OCI-LY7 (cell line): ENCODE data around the gene ERO1A. TPM values are rescaled to one million over a fixed set of nuclear protein-coding genes. Genes with fewer than 3 reads are reported as not detected.
A peak's percentile ranks its signal among the peaks of the same experiment; 100 is the strongest.

Experiments
- Bru-seq: library from RNA; stranded (reverse); fragments of 400-500 nt; gene quantifications from one replicate; lab custom pipeline; 2021; lab: Mats Ljungman, UMichigan
- BruChase-seq, 2 experiments: library from RNA; stranded (reverse); fragments of 400-500 nt; gene quantifications; one replicate each; lab custom pipeline; 2021; lab: Mats Ljungman, UMichigan
- BruUV-seq: library from RNA; stranded (reverse); fragments of 400-500 nt; replicated peaks from 2 replicates; lab custom pipeline; 2021; lab: Mats Ljungman, UMichigan
- CTCF ChIA-PET: fragments of 300-600 bp; sonication (Branson Sonifier 250); formaldehyde crosslinking; loops from one replicate; lab custom pipeline; 2022; ENCODE audit warnings: antibody characterized with exemption; ENCODE audit not compliant: unreplicated experiment; lab: Charles Lee
- POLR2A ChIA-PET: fragments of 300-600 bp; sonication (Branson Sonifier 250); formaldehyde crosslinking; loops from one replicate; lab custom pipeline; 2022; ENCODE audit warnings: antibody characterized with exemption; lab: Charles Lee
- DNase-seq: peaks from one replicate; pipeline ENCODE4 v3.0.0-alpha.2; 2015; ENCODE audit warnings: low spot score
- H2AFZ ChIP-seq: fragments of 200-600 bp; sonication (generic), shearing (Covaris generic); 2 replicates; pipeline ENCODE4 v1.6.1; 2014; ENCODE audit warnings: mild to moderate bottlenecking, antibody characterized with exemption, low read length, moderate library complexity
- H3K27ac ChIP-seq: fragments of 200-600 bp; sonication (generic); 2 replicates; pipeline ENCODE4 v1.5.1; 2014; ENCODE audit warnings: mixed run types, low read depth, mild to moderate bottlenecking, moderate library complexity, low read length, inconsistent platforms; ENCODE audit not compliant: poor library complexity, severe bottlenecking
- H3K36me3 ChIP-seq: fragments of 200-600 bp; sonication (generic); 2 replicates; pipeline ENCODE4 v1.6.1; 2014; ENCODE audit warnings: mild to moderate bottlenecking, antibody characterized with exemption, low read length, moderate library complexity, mixed read lengths; ENCODE audit not compliant: insufficient read depth
- H3K4me1 ChIP-seq: fragments of 200-600 bp; sonication (generic); 2 replicates; pipeline ENCODE4 v1.5.1; 2014; ENCODE audit warnings: mild to moderate bottlenecking, low read length; ENCODE audit not compliant: insufficient read depth, poor library complexity, severe bottlenecking
- H3K4me2 ChIP-seq: fragments of 200-600 bp; sonication (generic); 2 replicates; pipeline ENCODE4 v1.6.1; 2014; ENCODE audit warnings: mild to moderate bottlenecking, low read length
- H3K4me3 ChIP-seq: fragments of 200-600 bp; sonication (generic); 2 replicates; pipeline ENCODE4 v1.5.1; 2014; ENCODE audit warnings: mild to moderate bottlenecking, low read depth, low read length; ENCODE audit not compliant: poor library complexity, severe bottlenecking
- H3K79me2 ChIP-seq: fragments of 200-600 bp; sonication (generic); 2 replicates; pipeline ENCODE4 v1.6.1; 2016; ENCODE audit warnings: low read depth, mild to moderate bottlenecking, low read length, moderate library complexity, mixed read lengths; ENCODE audit not compliant: insufficient read depth
- H3K9me2 ChIP-seq: fragments of 200-600 bp; sonication (generic); 2 replicates; pipeline ENCODE4 v1.6.1; 2016; ENCODE audit warnings: mild to moderate bottlenecking, low read length, mixed read lengths; ENCODE audit not compliant: insufficient read depth
- H3K9me3 ChIP-seq: fragments of 200-600 bp; sonication (generic); 2 replicates; pipeline ENCODE4 v1.6.1; 2014; ENCODE audit warnings: mild to moderate bottlenecking, mixed run types, low read length, mixed read lengths
- H4K20me1 ChIP-seq: fragments of 200-600 bp; sonication (generic); 2 replicates; pipeline ENCODE4 v1.6.1; 2014; ENCODE audit warnings: mild to moderate bottlenecking, antibody characterized with exemption, low read length, moderate library complexity, mixed read lengths; ENCODE audit not compliant: insufficient read depth
- CTCF ChIP-seq: fragments of 200-600 bp; sonication (generic); conservative IDR thresholded peaks from 2 replicates; pipeline ENCODE4 v1.5.1; 2014; ENCODE audit warnings: mild to moderate bottlenecking, antibody characterized with exemption, low read length, moderate library complexity, mixed read lengths
- EZH2phosphoT487 ChIP-seq: fragments of 200-600 bp; sonication (generic); IDR thresholded peaks from 2 replicates; pipeline ENCODE4 v1.6.1; 2018; ENCODE audit warnings: low read depth, borderline replicate concordance, mild to moderate bottlenecking, mixed run types, antibody characterized with exemption, low read length, moderate library complexity, mixed read lengths
- intact Hi-C: fragments of 100-400 bp; cut with micrococcal nuclease; formaldehyde crosslinking; loops from one replicate; pipeline ENCODE4 v1.10.0; 2022; ENCODE audit not compliant: unreplicated experiment
- long read RNA-seq: library from polyadenylated mRNA; stranded (forward); transcript quantifications from one replicate; pipeline ENCODE4 v2.0.0, GENCODE V29; 2022
- total RNA-seq, 2 experiments: library from RNA; depleted of rRNA in 1 of 2; stranded (reverse); fragments of >200 nt in 1 of 2; shearing (Covaris generic) in 1 of 2; gene quantifications; 2 replicates each; pipeline ENCODE4 v1.2.3, GENCODE V29; 2014 to 2022

Gene ERO1A
- total RNA-seq (2014; rRNA removed; shearing (Covaris generic)) (35.2 and 43.7 TPM in 2 replicates), total RNA-seq (2022) (63.6 and 71.5 TPM in 2 replicates), Bru-seq, nascent RNA (percentile 85 among the genes with signal in this experiment), BruChase-seq, experiment 1, labeled RNA remaining after a 6-hour chase (percentile 88 among the genes with signal in this experiment), BruChase-seq, experiment 2, labeled RNA remaining after a 2-hour chase (percentile 87 among the genes with signal in this experiment)
- long read RNA-seq, partial matches to known transcripts: 3 of 20 reads
- long read RNA-seq, other reads (novel, unspliced or antisense): 17 of 20 reads

DNA sequence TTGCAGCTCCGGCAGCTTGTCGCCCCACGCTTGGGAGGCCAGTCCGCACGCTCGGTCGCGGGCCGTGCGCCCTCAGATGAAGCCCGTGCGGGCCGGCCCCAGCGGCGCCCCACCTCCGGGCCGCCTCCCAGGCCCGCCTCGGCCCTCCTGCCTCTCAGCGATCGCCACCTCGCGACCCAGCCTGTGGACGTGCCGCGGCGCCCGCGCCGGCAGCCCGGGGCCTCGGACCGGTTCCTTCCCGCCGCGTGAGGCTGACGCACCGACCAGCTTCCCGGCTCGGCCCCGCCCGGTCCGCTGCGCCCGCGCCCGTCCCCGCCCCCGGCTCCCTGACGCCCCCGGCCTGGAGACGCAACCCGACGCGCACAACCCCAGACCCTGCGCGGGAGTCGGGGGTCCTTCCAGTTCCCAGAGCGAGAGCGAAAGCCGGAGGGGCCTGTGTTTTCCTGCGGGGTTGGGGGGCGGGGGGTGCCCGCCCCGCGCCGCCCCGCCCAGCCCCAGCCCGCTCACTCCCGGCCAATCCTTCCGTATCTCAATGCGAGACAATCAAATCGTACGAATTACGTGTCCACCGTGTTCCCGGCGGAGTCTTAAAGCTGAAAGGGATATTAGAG lies at the start of gene ERO1A:
Gene ERO1A (minus strand): TSS at position 78 of the 611 bp plus-strand sequence. CDS start 77 bp downstream, at position 1.
- CTCF ChIA-PET: no interaction called here
- Histone ChIP-seq H3K9me3 (no peaks in the 10 kb centered on the region), H3K4me1 (peaks cover 34% of the 10 kb centered on the region), H3K4me2 (peak within 1 kb of the TSS; percentile 89), H3K27ac (peak within 1 kb of the TSS; percentile 75), H2AFZ (peak within 1 kb of the TSS; percentile 64), H3K36me3 (peaks cover 12% of the 10 kb centered on the region), H4K20me1 (peaks cover 25% of the 10 kb centered on the region), H3K9me2 (no peaks in the 10 kb centered on the region), H3K79me2 (peaks cover 49% of the 10 kb centered on the region), H3K4me3 (peak within 1 kb of the TSS; percentile 93)
- intact Hi-C loops: loop anchor here (1.0 to 2.0 kb wide), 3 partner anchors 34 to 143 kb away; partner anchors contain the start of genes GNPNAT1, GPR137C and TXNDC16
- DNase-seq: peak; percentile 76
- POLR2A ChIA-PET: interaction anchor here (0.6 to 1.7 kb wide), 8 partner anchors 9 to 578 kb away, joined by 3 to 7 read pairs (median 4); no protein-coding TSS in a partner anchor
- no peak for TF ChIP-seq CTCF
- no peak for TF ChIP-seq EZH2phosphoT487
- no TSS peak for BruUV-seq

DNA sequence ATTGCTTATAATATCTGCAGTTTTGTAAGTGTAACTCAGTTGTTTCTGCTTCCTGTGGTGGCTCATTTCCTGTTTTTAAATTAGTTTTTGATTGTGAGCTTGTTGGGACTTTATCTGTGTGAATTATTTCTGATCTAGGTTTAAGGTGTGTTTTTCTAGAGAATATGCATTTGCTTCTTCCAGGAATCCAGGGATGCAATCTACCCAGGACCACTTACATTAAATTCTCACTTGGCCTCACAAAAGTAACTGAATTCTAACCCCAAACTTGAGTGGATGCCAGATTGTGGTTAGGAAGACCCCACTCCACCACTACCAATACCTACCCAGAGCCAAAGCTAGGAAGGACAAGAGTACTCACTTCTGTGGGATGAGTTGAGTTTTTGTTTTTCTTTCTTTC lies 46.5 kb upstream of the ERO1A start:
- peak overlapping the region; percentile 95 for H2AFZ ChIP-seq
- peak overlapping the region; percentile 50 for H3K4me3 ChIP-seq
- H3K27ac ChIP-seq: peak overlapping the region; percentile 93
- intact Hi-C loops: no loop called here
- peaks cover 27% of the 10 kb centered on the region for H3K4me1 ChIP-seq
- H3K9me3 ChIP-seq: no peaks in the 10 kb centered on the region
- H4K20me1 ChIP-seq: no peaks in the 10 kb centered on the region
- H3K4me2 ChIP-seq: peak overlapping the region; percentile 94
- TF ChIP-seq EZH2phosphoT487 (no peak), CTCF (no peak)
- no peaks in the 10 kb centered on the region for H3K9me2 ChIP-seq
- DNase-seq: peak; percentile 26
- peaks cover 21% of the 10 kb centered on the region for H3K36me3 ChIP-seq
- ChIA-PET CTCF (interaction anchor here (1.1 to 1.9 kb wide), 2 partner anchors 17 to 190 kb away, joined by 3 to 5 read pairs; partner anchors contain the start of gene TXNDC16), POLR2A (interaction anchor here (0.5 to 2.4 kb wide), 15 partner anchors 8 to 787 kb away, joined by 3 to 13 read pairs (median 4); partner anchors contain the start of gene STYX)
- H3K79me2 ChIP-seq: peaks cover 59% of the 10 kb centered on the region
- BruUV-seq: TSS peak; percentile 75
